GM18858 (cell line): ENCODE results near the gene NR6A1.

Experiments
- ATAC-seq: cut with Tn5 transposase; IDR thresholded peaks from one replicate; pipeline ENCODE4 v1.9.1; 2021; ENCODE audit not compliant: unreplicated experiment

NR6A1 gene

GRCh38 chr9:124662561-124662960 lies 108.5 kb downstream of the NR6A1 start:
- ATAC-seq: no peak

- no peak for ATAC-seq
Observed at GRCh38 chr9:124661271-124661670, 109.8 kb downstream of the NR6A1 start.

GRCh38 chr9:124660341-124660801 lies 110.7 kb downstream of the NR6A1 start:
- ATAC-seq: no peak

- ATAC-seq: no peak
Observed at GRCh38 chr9:124659099-124659659, 111.9 kb downstream of the NR6A1 start.

GRCh38 chr9:124658165-124659017 lies 112.7 kb downstream of the NR6A1 start:
- ATAC-seq: peak; percentile 81

- ATAC-seq: no peak
Observed at GRCh38 chr9:124657516-124657915, 113.6 kb downstream of the NR6A1 start.

- ATAC-seq: no peak
Observed at GRCh38 chr9:124654431-124654830, 116.7 kb downstream of the NR6A1 start.

- ATAC-seq: no peak
Observed at GRCh38 chr9:124652615-124653393, 118.3 kb downstream of the NR6A1 start.

- ATAC-seq: no peak
Observed at GRCh38 chr9:124652203-124652602, 118.9 kb downstream of the NR6A1 start.

- ATAC-seq: no peak
Observed at GRCh38 chr9:124645274-124645673, 125.8 kb downstream of the NR6A1 start.

GRCh38 chr9:124639637-124640036 lies 131.5 kb downstream of the NR6A1 start:
- no peak for ATAC-seq

- ATAC-seq: no peak
Observed at GRCh38 chr9:124635285-124635684, 135.8 kb downstream of the NR6A1 start.

- no peak for ATAC-seq
Observed at GRCh38 chr9:124632077-124632621, 139.0 kb downstream of the NR6A1 start.

- no peak for ATAC-seq
Observed at GRCh38 chr9:124631326-124631725, 139.8 kb downstream of the NR6A1 start.

- ATAC-seq: no peak
Observed at GRCh38 chr9:124629600-124629999, 141.5 kb downstream of the NR6A1 start.

- ATAC-seq: no peak
Observed at GRCh38 chr9:124628741-124629140, 142.4 kb downstream of the NR6A1 start.

GRCh38 chr9:124626276-124626675 lies 144.8 kb downstream of the NR6A1 start:
- no peak for ATAC-seq

- no peak for ATAC-seq
Observed at GRCh38 chr9:124625087-124625486, 146.0 kb downstream of the NR6A1 start.

GRCh38 chr9:124624735-124624992 lies 146.4 kb downstream of the NR6A1 start:
- no peak for ATAC-seq

- ATAC-seq: no peak
Observed at GRCh38 chr9:124623966-124624734, 147.0 kb downstream of the NR6A1 start.

GRCh38 chr9:124622882-124623281 lies 148.2 kb downstream of the NR6A1 start:
- ATAC-seq: no peak
